Measurements from ENCODE around the gene HPGDS. TPM values are rescaled to one million over a fixed set of nuclear protein-coding genes. Genes with fewer than 3 reads are reported as not detected.

HPGDS gene
- total and polyA plus RNA-seq, 4 donors, result 0.08 to 4.9 (median 0.18) TPM

DNA sequence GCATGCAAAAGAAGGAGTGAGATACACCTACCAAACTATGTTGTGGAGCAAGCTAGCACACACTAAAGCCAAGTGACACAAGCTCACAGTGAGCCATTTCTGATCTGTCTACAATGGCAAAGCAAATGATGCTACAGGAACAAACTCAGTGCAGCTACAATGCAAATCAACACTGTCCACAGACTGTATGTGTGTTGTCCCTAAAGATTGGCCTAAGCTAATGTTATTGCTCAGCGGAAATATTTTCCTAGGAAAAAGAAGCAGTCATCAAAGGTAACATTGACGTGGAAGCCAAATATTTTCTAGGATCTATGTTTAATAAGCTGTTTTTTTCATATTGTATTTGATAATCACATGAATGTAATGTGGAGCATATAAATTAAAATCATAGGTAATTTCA is 34.7 kb upstream of the HPGDS start:
- Histone ChIP-seq H3K9ac (ENCODE audit: low read depth in 1 of 2, low read length in 2 of 2) (no peak overlapping the region), H3K4me3 (ENCODE audit: low read depth in 1 of 3, low read length in 3 of 3) (no peak overlapping the region), H3K27ac (ENCODE audit: low read depth in 1 of 2, low read length in 2 of 2) (no peak overlapping the region), H3K36me3 (ENCODE audit: control insufficient read depth in 4 of 4, insufficient read depth in 3 of 4, low read depth in 1 of 4, low read length in 3 of 4) (no peaks in the 10 kb centered on the region), H3K27me3 (ENCODE audit: control insufficient read depth in 4 of 4, insufficient read depth in 4 of 4, low read length in 3 of 4) (no peaks in the 10 kb centered on the region), H3K4me1 (ENCODE audit: control insufficient read depth in 4 of 4, insufficient read depth in 4 of 4, low read length in 3 of 4) (peaks cover 0 to 2% (median 0%) of the 10 kb centered on the region in 4 donors), H3K9me3 (ENCODE audit: control insufficient read depth in 4 of 4, low read length in 3 of 4) (no peaks in the 10 kb centered on the region)
- 94% methylated on average over 2 of the region's 2 CpGs for WGBS
- DNase-seq (ENCODE audit: low spot score), result no peak
- no peak for TF ChIP-seq NR2F2 (IDR thresholded peaks at IDR 0.05)
- TF ChIP-seq JUND (IDR thresholded peaks at IDR 0.05), result no peak
- no peak for TF ChIP-seq RAD21 (IDR thresholded peaks at IDR 0.05)
- TF ChIP-seq YY1 (IDR thresholded peaks at IDR 0.05), result no peak
- TF ChIP-seq MAX (IDR thresholded peaks at IDR 0.05), result no peak
- TF ChIP-seq FOXA2 (IDR thresholded peaks at IDR 0.05), result no peak
- no peak for TF ChIP-seq EGR1 (IDR thresholded peaks at IDR 0.05; ENCODE audit: low read depth in 2 of 2)
- TF ChIP-seq, protein P1, sequence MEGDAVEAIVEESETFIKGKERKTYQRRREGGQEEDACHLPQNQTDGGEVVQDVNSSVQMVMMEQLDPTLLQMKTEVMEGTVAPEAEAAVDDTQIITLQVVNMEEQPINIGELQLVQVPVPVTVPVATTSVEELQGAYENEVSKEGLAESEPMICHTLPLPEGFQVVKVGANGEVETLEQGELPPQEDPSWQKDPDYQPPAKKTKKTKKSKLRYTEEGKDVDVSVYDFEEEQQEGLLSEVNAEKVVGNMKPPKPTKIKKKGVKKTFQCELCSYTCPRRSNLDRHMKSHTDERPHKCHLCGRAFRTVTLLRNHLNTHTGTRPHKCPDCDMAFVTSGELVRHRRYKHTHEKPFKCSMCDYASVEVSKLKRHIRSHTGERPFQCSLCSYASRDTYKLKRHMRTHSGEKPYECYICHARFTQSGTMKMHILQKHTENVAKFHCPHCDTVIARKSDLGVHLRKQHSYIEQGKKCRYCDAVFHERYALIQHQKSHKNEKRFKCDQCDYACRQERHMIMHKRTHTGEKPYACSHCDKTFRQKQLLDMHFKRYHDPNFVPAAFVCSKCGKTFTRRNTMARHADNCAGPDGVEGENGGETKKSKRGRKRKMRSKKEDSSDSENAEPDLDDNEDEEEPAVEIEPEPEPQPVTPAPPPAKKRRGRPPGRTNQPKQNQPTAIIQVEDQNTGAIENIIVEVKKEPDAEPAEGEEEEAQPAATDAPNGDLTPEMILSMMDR (IDR thresholded peaks at IDR 0.05; ENCODE audit: low read depth, low read length, missing input control), result no peak
- TF ChIP-seq FOXA1 (IDR thresholded peaks at IDR 0.05), result no peak
- TF ChIP-seq HNF4G (IDR thresholded peaks at IDR 0.05), result no peak
- TF ChIP-seq HNF4A (conservative IDR thresholded peaks at IDR 0.05), result no peak
- no peak for TF ChIP-seq ZBTB33 (IDR thresholded peaks at IDR 0.05)
- TF ChIP-seq SP1 (IDR thresholded peaks at IDR 0.05), result no peak
- TF ChIP-seq, protein P2, sequence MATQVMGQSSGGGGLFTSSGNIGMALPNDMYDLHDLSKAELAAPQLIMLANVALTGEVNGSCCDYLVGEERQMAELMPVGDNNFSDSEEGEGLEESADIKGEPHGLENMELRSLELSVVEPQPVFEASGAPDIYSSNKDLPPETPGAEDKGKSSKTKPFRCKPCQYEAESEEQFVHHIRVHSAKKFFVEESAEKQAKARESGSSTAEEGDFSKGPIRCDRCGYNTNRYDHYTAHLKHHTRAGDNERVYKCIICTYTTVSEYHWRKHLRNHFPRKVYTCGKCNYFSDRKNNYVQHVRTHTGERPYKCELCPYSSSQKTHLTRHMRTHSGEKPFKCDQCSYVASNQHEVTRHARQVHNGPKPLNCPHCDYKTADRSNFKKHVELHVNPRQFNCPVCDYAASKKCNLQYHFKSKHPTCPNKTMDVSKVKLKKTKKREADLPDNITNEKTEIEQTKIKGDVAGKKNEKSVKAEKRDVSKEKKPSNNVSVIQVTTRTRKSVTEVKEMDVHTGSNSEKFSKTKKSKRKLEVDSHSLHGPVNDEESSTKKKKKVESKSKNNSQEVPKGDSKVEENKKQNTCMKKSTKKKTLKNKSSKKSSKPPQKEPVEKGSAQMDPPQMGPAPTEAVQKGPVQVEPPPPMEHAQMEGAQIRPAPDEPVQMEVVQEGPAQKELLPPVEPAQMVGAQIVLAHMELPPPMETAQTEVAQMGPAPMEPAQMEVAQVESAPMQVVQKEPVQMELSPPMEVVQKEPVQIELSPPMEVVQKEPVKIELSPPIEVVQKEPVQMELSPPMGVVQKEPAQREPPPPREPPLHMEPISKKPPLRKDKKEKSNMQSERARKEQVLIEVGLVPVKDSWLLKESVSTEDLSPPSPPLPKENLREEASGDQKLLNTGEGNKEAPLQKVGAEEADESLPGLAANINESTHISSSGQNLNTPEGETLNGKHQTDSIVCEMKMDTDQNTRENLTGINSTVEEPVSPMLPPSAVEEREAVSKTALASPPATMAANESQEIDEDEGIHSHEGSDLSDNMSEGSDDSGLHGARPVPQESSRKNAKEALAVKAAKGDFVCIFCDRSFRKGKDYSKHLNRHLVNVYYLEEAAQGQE (IDR thresholded peaks at IDR 0.05), result no peak
- no peak for TF ChIP-seq ATF3 (IDR thresholded peaks at IDR 0.05)
- no peak for TF ChIP-seq TAF1 (conservative IDR thresholded peaks at IDR 0.05)
- no peak for TF ChIP-seq RXRA (IDR thresholded peaks at IDR 0.05)
- TF ChIP-seq GABPA (IDR thresholded peaks at IDR 0.05 in 1 of 2, conservative IDR thresholded peaks at IDR 0.05 in 1 of 2), result no peak

Data from liver (tissue), 9 donors.